Left lung (tissue), 10 donors: ENCODE data around the gene CDC6. TPM values are rescaled to one million over a fixed set of nuclear protein-coding genes. Genes with fewer than 3 reads are reported as not detected.

Source experiments
- ATAC-seq: fragments of 200-7000 bp; cut with Tn5 transposase; one replicate; pipeline ENCODE4 v1.9.1; 2020; ENCODE audit warnings: moderate library complexity
- DNase-seq, 4 donors: peaks; one replicate each; pipeline ENCODE4 v3.0.0-alpha.2; 2013 to 2020
- H3K27ac ChIP-seq, 2 donors: fragments of 200-600 bp; sonication (generic) in 1 of 2; one replicate each; pipeline versions ENCODE4 v1.5.0 to v1.8.0; 2020 to 2021
- H3K27me3 ChIP-seq, 2 donors: fragments of 200-600 bp; sonication (generic) in 1 of 2; one replicate each; pipeline versions ENCODE4 v1.5.0 to v1.8.0; 2020 to 2021
- H3K36me3 ChIP-seq, 2 donors: fragments of 200-600 bp; sonication (generic) in 1 of 2; one replicate each; pipeline versions ENCODE4 v1.5.0 to v1.8.0; 2020 to 2021
- H3K4me1 ChIP-seq, 2 donors: fragments of 200-600 bp; one replicate each; pipeline ENCODE4 v1.8.0; 2021
- H3K4me3 ChIP-seq, 2 donors: fragments of 200-600 bp; sonication (generic) in 1 of 2; one replicate each; pipeline versions ENCODE4 v1.5.0 to v1.8.0; 2020 to 2021; ENCODE audit warnings: mild to moderate bottlenecking in 1 of 2
- H3K9me3 ChIP-seq, 2 donors: fragments of 200-600 bp; sonication (generic) in 1 of 2; one replicate each; pipeline versions ENCODE4 v1.5.0 to v1.8.0; 2020 to 2021
- CTCF ChIP-seq, 2 donors: fragments of 200-600 bp; sonication (generic) in 1 of 2; IDR thresholded peaks; one replicate each; pipeline versions ENCODE4 v1.5.0 to v1.8.0; 2021; ENCODE audit warnings: antibody characterized with exemption in 2 of 2
- intact Hi-C, 2 donors: fragments of 100-400 bp; cut with DNase I; formaldehyde crosslinking; loops; one replicate each; pipeline versions ENCODE4 v1.11.2 to v1.14.2; 2022
- polyA plus RNA-seq, 6 donors: library from polyadenylated mRNA; unstranded; fragments of 120-200 nt; gene quantifications; one replicate each; pipeline ENCODE4 v1.2.1, GENCODE V29; 2013; ENCODE audit not compliant: insufficient read length in 6 of 6
- total RNA-seq, 2 donors: library from RNA; stranded (reverse); fragmentation: NEBNext Ultra II Directional; extraction: Animal tissue kit (Norgen Biotek cat#: 25700); gene quantifications; one replicate each; pipeline ENCODE4 v1.2.1, GENCODE V29; 2021
- donor health status: DM: no; HTN: yes; CAD: no.
- donor health status: DM: no; HTN: no; CAD: no.

CDC6 gene
- total and polyA plus RNA-seq, 8 donors, result 12.8 to 25.9 (median 20.3) TPM

- intact Hi-C loops, result no loop called here
- H3K27ac ChIP-seq, result peak overlapping the region; percentile 86 to 100
- H3K4me1 ChIP-seq, result peaks cover 53 to 100% of the 10 kb centered on the region in 2 donors
- no peak overlapping the region for H3K4me3 ChIP-seq
- ATAC-seq, result no peak
- H3K27me3 ChIP-seq, result no peaks in the 10 kb centered on the region
- H3K36me3 ChIP-seq, result peaks cover 0 to 20% of the 10 kb centered on the region in 2 donors
- no peaks in the 10 kb centered on the region for H3K9me3 ChIP-seq
- DNase-seq, result no peak
- no peak for TF ChIP-seq CTCF (IDR thresholded peaks at IDR 0.05)
Observed at GRCh38 chr17:40335620-40336019, 47.9 kb downstream of the CDC6 start.

GRCh38 chr17:40337351-40337750, 49.7 kb downstream of the CDC6 start:
- Histone ChIP-seq H3K27ac (peak overlapping the region in 1 of 2 donors; percentile 100), H3K4me3 (no peak overlapping the region), H3K9me3 (no peaks in the 10 kb centered on the region), H3K27me3 (no peaks in the 10 kb centered on the region), H3K4me1 (peaks cover 36 to 92% of the 10 kb centered on the region in 2 donors), H3K36me3 (peaks cover 0 to 6% of the 10 kb centered on the region in 2 donors)
- intact Hi-C loops, result no loop called here
- TF ChIP-seq CTCF (IDR thresholded peaks at IDR 0.05), result no peak
- no peak for DNase-seq
- no peak for ATAC-seq

- intact Hi-C loops, result no loop called here
- no peak for DNase-seq
- H3K4me3 ChIP-seq, result no peak overlapping the region
- H3K4me1 ChIP-seq, result peaks cover 29 to 87% of the 10 kb centered on the region in 2 donors
- H3K9me3 ChIP-seq, result no peaks in the 10 kb centered on the region
- no peaks in the 10 kb centered on the region for H3K27me3 ChIP-seq
- TF ChIP-seq CTCF (IDR thresholded peaks at IDR 0.05), result no peak
- H3K27ac ChIP-seq, result peak overlapping the region in 1 of 2 donors; percentile 100
- H3K36me3 ChIP-seq, result peaks cover 0 to 6% of the 10 kb centered on the region in 2 donors
- ATAC-seq, result no peak
Observed at GRCh38 chr17:40338058-40338457, 50.4 kb downstream of the CDC6 start.

- intact Hi-C loops, result no loop called here
- ATAC-seq (no peak), DNase-seq (no peak)
- H3K9me3 ChIP-seq, result no peaks in the 10 kb centered on the region
- H3K36me3 ChIP-seq, result peaks cover 0 to 6% of the 10 kb centered on the region in 2 donors
- peak overlapping the region in 1 of 2 donors; percentile 99 for H3K4me3 ChIP-seq
- peak overlapping the region in 1 of 2 donors; percentile 100 for H3K27ac ChIP-seq
- no peak for TF ChIP-seq CTCF (IDR thresholded peaks at IDR 0.05)
- no peaks in the 10 kb centered on the region for H3K27me3 ChIP-seq
- H3K4me1 ChIP-seq, result peaks cover 24 to 87% of the 10 kb centered on the region in 2 donors
Observed at GRCh38 chr17:40338941-40339649, 51.4 kb downstream of the CDC6 start.

- H3K4me1 ChIP-seq, result peaks cover 22 to 87% of the 10 kb centered on the region in 2 donors
- H3K9me3 ChIP-seq, result no peaks in the 10 kb centered on the region
- intact Hi-C loops, result no loop called here
- DNase-seq, result no peak
- H3K4me3 ChIP-seq, result peak overlapping the region in 1 of 2 donors; percentile 99
- ATAC-seq, result no peak
- H3K36me3 ChIP-seq, result peaks cover 0 to 6% of the 10 kb centered on the region in 2 donors
- TF ChIP-seq CTCF (IDR thresholded peaks at IDR 0.05), result no peak
- peak overlapping the region; percentile 93 to 100 for H3K27ac ChIP-seq
- H3K27me3 ChIP-seq, result no peaks in the 10 kb centered on the region
Observed at GRCh38 chr17:40340327-40340726, 52.6 kb downstream of the CDC6 start.
